GM21717 (cell line): ENCODE measurements around the gene TMEM200A.

ENCODE experiments used
- ATAC-seq: cut with Tn5 transposase; IDR thresholded peaks from one replicate; pipeline ENCODE4 v1.9.1; 2021; ENCODE audit warnings: mild to moderate bottlenecking, moderate library complexity; ENCODE audit not compliant: unreplicated experiment

Gene TMEM200A

DNA sequence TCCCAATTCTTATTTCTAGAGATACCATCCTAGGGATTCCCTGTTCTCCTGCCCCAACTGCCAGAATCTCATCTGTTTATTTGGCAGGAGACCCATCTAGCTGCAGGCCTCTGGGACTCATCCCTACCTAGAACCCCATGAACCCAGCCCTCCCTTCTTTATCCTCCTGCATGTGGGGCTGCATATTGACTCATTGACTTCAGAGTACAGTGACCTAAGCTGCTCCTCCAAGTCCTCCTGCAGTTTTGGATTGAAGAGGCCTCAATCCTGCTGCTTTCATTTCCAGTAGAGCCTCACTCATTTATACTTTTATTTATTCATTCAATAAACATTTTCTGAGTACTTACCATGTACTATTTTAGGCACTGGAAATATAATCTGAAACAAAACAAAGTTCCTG, 11.6 kb downstream of the TMEM200A start:
- no peak for ATAC-seq

DNA sequence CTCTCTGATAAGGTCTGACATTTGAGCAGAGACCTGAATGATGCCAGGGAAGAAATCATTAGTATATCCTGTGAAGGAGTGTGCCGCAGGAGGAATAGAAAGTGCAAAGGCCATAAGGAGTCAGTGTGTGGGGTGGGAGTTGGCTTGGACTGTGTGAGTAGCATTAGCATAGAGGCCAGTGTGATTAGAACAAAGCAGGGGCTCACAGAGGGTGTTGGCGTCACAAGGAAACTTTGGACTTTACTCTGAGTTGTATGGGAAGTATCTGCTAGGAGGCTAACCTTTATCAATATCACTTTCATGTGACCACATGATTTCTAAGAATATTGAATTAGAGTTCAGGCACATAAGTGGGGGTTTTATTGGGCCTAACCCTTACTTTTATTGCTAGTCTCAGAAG, 12.1 kb downstream of the TMEM200A start:
- ATAC-seq = no peak

DNA sequence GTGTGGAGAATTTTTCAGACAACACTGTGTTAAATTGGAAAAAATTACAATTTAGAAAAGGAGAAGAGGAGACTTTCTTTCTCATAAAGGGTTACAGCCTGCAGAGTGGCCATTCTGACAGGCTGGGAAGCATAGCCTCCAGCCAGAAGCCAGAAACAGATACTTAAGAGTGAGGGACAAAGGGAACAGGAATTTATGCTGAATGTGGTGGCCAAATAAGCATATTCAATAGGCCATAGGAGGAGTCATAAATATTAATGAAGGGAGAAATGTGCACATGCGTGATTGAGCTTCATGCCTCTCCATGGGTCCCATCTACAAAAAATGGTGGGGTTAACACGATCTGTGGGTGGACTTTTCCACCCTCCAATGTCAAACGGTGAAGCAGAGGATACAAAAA, 13.4 kb downstream of the TMEM200A start:
- no peak for ATAC-seq

DNA sequence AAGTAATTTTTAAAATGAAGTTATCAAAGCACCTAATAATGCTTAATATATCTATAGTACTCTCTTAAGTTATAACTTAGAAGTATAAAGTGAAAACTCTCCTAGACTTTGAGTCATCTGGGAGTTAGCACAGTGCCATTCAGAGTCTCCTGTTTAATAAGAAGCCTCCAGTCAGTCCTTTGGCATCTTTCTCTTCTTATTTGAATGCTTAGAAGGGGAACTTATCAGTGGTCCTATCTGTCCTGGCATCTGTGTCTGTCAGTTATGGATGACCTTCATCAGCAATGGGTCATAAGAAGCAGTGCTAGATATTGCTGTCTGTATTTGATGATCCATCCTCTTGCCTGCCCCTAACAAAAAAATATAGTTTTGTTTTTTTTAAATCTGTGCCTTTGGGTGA, 15.2 kb downstream of the TMEM200A start:
- no peak for ATAC-seq

DNA sequence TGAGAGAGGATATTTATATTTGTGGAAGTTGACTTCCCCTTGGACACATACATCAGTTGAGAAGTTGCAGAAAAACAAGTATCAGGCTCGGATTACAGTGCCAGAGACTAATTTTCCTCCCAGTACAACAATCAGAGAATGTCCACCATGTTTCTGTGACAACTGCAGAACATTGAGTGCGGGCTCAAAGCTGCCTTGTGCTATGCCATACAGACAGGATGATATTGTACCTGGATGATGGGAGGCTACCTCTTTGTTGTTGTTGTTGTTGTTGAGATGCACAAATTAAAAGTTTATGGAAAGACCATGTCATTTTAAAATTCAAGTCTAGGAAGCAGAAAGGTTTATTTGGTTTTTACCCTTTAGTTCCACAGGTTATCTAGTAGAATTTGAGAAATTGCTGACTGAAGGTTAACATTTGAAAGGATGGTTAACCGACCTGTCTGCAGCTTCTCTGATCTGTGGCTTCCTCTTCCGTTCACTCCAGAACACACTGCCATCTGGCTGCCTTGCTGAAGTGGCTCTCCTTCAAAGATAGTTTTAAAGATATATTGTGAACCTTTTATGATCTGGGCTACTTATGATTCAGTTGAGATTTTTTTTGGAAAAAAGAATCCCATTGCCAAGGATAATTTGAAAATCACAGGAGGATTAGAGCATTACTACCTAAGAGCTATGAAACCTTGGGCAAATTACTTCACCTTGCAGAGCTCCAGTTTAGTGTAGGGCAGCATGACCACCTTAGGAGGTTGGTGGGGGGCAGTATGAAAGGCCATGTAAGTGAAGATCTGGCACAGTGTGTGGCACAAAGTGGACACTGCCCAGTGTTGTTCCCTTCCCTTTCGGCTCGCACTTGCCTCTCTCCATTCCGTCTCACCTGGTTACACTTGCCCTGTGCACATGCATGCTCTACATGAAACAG, 15.9 kb downstream of the TMEM200A start:
- ATAC-seq = no peak

DNA sequence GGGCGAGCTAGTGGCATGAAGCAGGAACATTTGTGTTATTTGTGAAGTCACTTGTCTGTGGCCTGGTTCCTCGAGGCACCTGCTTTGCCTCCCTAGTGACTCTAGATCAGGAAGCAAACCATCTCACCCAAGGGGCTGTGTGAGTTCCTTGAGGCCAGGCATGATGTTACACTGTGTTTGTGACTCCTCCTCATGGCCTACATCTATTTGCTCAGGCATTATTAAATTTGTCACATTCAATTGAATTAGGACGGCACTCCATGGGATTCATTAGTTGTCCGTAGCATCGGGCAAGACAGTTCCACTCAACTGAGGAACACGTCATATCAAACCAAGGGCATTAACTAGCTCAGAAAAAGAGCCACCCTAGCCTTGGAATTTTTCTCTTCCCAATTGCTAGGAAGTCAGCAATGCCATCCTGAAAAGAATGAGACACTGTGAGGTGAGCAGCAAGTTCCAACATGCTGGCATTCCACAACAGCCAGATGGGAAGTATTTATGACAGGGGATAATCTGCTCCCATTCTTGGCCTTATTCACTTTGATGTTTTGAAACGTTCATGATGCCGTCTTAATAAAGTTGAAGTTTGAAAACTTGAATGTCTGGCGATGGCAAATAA, 17.2 kb downstream of the TMEM200A start:
- ATAC-seq = no peak

DNA sequence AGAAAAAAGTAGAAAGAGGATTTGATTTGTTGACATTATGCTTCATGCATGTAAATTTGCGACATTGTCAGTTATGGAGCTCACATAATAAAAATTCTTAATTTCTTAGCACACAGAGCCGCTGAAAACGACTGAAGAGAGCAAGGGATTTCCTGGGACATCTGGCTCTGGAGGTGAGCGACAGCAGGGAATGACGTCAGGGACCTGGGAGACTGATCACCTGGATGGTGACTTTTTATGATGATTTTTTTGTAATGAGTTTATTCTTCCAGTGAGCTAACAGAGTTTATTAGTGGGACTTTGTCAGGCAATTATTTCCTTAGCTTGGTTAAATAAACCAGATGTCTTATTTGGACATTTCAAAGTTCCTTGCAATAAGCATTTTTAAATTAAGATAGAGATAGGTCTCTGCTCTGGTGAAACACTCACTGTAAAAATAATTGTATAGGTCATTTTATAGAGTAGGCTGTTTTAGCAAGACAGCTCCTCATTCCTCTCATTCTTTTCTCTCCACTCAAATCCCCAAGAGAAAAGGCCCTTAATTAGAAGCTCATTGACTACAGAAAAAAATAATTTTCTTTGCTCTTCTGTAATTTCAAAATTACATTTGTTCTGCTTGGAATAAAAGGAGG, 19.4 kb downstream of the TMEM200A start:
- no peak for ATAC-seq

DNA sequence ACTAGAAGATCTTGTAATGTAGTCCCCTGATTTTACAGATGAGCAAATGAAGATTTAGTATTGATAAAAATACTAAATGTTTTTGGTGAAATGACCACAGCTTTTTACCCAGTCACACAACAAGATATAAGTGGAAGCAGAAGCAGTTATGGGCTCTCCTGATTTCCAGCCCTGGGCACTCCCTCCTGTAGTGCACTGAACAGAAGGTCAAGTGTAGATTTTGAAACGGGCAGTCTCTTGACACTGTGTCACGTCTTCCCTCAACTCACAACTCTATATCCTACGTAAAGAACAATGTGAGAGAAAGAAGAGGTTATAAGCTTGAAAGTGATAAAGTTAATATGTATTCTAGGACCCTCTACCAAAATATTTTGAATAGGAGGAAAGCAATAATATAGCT, 23.3 kb downstream of the TMEM200A start:
- no peak for ATAC-seq

DNA sequence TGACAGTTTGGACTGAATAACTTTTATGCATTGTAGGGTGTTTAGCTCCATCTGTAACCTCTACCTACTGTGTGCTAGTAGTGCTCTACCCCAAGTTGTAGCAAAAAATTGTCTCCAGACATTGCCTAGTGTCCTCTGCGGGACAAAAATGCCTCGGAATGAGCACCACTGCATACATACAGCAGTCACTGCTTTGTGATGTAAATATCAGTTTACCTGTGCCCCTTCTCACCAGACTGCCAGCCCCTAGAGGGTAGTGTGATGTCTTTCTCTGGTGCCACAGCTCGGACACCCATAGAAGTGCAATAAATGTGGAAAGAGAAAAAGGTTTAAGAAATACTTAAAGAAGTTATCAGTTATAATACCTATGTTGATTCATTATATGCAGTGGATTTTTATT, 25.1 kb downstream of the TMEM200A start:
- no peak for ATAC-seq

DNA sequence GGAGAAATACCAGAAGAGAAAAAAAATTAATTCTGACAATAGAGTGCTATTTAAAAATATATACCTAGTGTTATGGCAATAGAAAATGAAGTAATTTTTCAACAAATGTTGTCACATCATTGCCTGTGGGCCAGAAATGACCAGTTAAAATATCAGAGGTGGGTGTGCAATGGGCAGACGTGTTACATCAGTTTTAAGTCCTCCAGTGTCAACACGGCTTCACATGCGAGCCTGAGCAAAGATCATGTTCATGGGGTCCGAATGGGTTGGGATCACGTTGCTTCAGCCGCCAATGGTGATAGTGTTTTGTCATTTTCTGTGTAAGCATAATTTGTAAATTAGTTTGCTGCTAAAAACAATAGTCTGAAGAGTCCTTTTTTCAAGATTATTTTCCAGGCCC, 27.5 kb downstream of the TMEM200A start:
- no peak for ATAC-seq

DNA sequence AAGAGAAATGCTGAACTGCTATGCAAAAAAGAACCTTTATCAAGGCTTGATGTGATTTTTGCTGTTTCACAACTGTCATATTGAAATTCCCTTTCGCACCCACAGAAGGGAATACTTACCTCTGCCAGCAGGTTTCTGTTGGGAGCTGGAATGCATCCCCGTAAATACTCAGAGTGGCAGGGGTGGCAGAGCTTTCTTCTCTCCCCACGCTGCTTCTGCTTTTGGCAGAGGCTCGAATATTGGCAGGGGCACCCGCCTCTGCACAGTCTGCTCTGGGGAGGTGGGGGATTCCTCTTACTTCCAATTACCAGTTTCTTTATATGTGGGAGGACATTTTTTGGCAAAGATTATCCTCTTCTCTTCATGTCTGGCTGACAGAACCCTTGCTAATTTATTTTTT, 28.4 kb downstream of the TMEM200A start:
- no peak for ATAC-seq

DNA sequence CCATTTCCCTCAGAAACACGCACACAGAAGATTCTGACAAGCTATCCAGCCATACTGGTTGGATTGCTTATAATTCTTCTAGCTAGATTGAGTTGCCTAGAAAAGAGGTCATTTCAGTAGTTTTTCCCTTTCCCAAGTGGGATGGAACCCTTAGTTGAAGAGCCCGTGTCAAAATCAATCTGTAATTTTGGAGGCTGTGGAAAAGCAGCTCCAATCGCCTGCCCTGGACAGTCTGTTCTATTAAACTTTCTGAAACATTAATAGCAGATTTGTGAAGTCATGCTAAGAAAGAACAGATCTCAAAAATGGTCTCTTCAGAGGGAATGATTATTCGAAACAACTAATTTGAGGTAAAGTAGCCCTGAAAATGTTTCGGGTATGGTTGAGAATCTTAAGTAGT, 29.3 kb downstream of the TMEM200A start:
- no peak for ATAC-seq

DNA sequence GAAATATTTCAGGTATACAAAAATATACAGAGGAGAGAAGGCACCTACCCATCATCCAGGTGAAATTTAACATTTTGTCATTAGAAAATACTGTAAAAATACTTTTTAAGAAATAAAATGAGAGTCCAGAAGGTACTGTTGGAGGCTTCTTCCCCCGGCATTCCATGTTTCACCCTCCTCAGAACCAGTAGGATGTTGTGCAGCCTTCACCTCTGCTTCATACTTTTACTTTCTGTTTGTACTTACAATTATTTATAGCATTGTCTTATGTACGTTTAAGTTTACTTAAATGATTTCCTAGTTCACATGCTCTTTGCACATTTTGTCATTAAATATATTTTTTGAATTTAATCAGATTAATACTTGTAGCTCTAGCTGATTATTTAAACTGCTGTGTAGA, 30.9 kb downstream of the TMEM200A start:
- ATAC-seq = no peak

DNA sequence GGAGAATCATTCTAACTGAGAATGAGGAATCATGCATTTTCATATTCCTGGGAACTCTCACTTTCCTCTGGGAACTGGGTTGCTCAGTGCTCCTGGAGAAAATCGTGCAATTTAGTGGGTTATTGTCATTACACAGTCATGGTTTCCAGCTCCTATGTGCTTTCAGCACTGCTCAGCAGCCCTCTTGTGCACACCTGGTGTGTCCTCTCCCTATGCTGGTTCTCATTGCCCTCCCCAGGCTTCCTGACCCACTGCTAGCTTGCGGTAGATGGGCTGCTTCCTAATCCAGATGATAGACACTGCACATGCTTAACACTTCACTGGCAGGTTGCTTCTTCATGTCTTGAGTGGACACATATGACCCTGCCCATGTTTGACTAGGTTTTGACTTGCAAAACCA, 39.7 kb downstream of the TMEM200A start:
- ATAC-seq = no peak

DNA sequence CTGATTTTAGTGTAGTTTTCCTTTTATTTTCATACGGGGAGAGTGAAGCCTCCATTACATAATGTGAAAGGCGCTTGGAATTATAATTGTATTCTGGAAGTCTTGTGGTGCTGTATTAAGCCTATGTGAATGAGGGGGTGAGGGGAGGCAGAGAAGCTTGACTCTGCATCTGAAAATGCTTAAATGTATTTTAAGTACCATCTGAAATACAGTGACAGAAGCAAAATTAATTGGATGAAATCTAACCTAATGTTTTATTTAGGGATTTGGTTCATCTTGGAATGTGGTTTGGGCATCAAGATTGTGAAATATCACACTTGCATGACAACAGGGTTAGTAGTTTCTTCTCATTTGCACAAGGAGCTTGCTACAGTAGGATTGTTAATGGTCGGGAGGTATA, 41.2 kb downstream of the TMEM200A start:
- no peak for ATAC-seq

DNA sequence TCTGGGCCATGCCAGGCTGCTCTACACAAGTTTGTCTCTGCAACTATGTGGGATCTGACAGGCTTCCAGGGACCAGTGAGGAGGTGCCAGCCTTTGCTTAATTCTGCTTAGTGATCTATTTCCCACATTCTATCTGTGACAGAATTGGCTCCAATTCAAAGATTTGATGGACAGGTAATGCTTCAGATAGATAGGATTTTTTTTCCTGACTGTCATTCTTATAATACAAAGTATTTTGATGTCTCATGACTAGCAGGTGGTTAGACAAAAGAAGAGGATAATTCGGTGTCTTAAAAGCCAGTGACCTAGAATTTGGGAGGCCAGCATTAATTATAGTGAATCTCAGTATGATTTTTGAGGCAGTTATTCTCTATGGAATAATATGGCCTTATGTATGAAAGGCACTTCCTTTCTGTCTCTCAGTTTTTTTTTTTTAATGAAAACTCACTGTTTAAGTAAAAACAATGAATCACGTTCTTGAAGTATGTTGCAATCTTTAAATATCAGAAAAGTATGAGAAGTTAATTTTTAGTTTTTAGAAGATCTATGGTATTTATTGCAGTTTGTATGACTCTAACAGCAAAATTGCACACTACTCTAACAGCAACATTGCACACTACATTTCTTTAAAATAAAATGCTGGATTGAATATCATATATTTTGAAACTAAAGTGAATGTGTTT, 43.7 kb downstream of the TMEM200A start:
- ATAC-seq = no peak

DNA sequence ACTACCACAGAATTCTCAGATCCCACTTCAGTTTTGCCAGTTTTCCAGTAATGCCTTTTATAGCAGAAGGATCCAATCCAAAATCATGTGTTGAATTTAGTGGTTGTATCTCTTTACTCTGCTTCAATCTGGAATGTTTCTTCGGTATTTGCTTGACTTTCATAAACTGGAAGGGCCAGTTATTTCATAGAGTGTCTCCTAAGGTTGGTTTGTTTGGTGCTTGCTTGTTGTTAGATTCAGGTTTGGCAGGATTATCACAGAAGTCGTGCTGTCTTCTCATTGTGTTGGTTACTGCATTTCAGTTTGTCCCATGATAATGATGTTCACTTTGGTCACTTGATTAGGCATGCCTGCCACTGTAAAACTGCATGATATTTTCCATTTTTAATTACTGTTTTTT, 45.7 kb downstream of the TMEM200A start:
- ATAC-seq = no peak

DNA sequence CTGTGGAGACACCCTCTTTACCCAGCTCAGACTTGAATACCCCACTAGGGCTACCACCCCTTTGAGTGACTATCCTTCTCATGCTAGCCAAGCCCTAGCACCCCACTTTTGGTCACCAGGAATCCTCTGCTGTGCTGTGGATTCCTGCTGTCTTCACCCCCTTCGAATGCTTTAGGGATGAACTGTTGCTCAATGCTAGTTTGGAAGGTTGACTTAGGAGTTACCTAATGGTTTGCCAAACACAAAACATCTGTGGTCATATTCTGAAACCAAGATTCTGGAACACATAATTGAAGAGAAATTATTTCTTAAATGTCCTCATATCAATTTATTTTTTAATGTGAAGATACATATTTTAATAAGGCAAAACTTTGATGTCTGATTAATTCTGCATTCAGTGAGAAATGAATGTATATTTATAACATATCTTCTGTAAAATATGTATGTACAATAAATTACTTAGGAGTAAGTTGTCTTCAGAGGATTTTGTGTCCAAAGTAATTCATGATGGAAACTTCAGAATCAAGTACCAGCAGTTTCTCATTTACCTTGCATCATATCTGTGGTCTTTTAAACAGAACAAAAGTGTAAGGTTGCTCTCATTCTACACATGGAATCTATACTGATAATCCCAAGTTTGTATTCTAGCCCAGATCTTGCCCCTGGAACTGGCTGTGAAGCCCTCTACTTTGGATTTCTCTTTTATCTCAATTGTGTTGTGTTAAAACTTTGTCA, 46.9 kb downstream of the TMEM200A start:
- ATAC-seq = no peak

DNA sequence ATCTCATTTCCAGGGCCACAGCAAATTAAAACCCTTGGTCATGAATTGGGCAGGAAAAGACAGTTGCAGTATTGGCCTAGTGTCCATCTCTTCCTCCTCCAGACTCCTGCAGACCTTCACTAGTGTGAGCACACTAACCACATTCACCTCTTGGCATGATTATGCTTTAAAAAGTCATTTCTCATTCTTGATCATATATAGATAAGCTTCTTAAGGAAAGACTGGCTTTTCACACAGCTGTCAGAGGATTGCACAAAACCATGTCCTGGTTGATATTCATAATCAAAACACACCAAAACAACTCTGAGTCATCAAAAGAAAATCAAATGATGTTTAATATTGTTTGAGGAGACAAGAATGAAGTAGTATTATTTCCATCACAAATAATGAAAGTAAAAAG, 52.1 kb downstream of the TMEM200A start:
- ATAC-seq = no peak

DNA sequence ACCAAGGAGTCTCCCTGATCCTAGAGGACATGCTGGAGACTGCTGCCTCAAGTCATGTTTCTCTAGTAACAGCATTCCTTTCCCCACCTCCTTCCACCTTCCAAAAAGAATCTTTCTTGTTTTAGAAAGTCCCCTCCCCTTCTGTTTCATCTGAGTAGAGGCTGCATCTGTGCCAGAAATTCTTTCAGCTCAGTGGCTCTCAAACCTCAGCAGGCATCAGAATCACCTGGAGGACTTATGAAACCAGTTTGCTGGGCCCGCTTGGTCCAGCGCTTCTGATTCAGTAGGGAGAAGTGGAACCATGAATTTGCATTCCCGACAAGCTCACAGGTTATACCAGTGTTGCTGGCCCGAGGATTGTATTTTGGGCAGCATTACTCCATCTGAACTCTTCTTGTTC, 55.1 kb downstream of the TMEM200A start:
- ATAC-seq = no peak

DNA sequence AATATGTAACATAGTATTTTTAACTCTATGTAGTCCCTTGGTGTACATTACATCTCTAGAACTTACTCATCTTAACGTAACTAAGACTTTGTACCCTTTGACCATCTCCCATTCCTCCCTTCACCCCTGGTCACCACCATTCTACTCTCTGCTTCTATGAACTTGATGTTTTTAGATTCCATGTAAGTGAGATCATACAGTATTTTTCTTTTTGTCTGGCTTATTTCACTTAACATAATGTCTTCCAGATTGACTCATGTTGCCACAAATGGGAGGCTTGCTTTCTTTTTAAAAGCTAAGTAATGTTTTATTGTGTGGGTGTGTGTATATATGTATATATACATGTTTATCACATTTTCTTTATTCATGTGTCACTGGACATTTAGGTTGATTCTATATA, 55.8 kb downstream of the TMEM200A start:
- no peak for ATAC-seq
